DMS79 treated with DMSO at 0.1 percent for 48 hours (cell line): ENCODE results near the gene NAA35.

Experiments
- DNase-seq: peaks from one replicate; lab custom pipeline; 2025; lab: John Stamatoyannopoulos, UW

NAA35 gene

GRCh38 chr9:86062845-86063693, 122.1 kb downstream of the NAA35 start:
- no peak for DNase-seq

- no peak for DNase-seq
Measured at GRCh38 chr9:86064220-86064619, 123.3 kb downstream of the NAA35 start.

- DNase-seq = no peak
Measured at GRCh38 chr9:86069206-86069869, 128.4 kb downstream of the NAA35 start.
